Measurements from ENCODE around the gene KIF26B. TPM values are rescaled to one million over a fixed set of nuclear protein-coding genes. Genes with fewer than 3 reads are reported as not detected.

KIF26B gene
- total RNA-seq, 1 experiment from 2014 or later: 0.04 TPM

- TF ChIP-seq EZH2phosphoT487 (IDR thresholded peaks at IDR 0.05; ENCODE audit: borderline replicate concordance, low read length) (no peak), EZH2 (IDR thresholded peaks at IDR 0.05; ENCODE audit: low read length, unreplicated experiment) (no peak), CTCF (conservative IDR thresholded peaks at IDR 0.05; ENCODE audit: low read depth, low read length) (no peak)
- POLR2A ChIA-PET (ENCODE audit: unreplicated experiment): no interaction called here
- intact Hi-C loops (cut with micrococcal nuclease): no loop called here
- Histone ChIP-seq H3K27me3 (ENCODE audit: low read length) (peaks cover 16% of the 10 kb centered on the region), H3K79me2 (ENCODE audit: low read length) (no peaks in the 10 kb centered on the region), H2AFZ (ENCODE audit: low read length) (no peak overlapping the region), H3K4me1 (ENCODE audit: insufficient read depth, low read length) (no peaks in the 10 kb centered on the region), H3K27ac (ENCODE audit: low read length) (no peak overlapping the region), H3K36me3 (ENCODE audit: low read depth, low read length) (no peaks in the 10 kb centered on the region), H4K20me1 (ENCODE audit: low read length) (no peaks in the 10 kb centered on the region), H3K9me2 (replicated peaks; ENCODE audit: low read length) (no peaks in the 10 kb centered on the region), H3K9me3 (ENCODE audit: low read length) (peaks cover 22% of the 10 kb centered on the region; the same call in 1 of the 2 replicates), H3K4me2 (ENCODE audit: low read length) (no peak overlapping the region), H3K4me3 (ENCODE audit: low read length) (no peak overlapping the region), H3F3A (ENCODE audit: low read length, unreplicated experiment) (no peaks in the 10 kb centered on the region), H3K9ac (ENCODE audit: low read length) (no peak overlapping the region)
- CTCF ChIA-PET: no interaction called here
- ATAC-seq: no peak
- BruUV-seq (replicated peaks): no TSS peak
- DNase-seq: no peak
Measured at GRCh38 chr1:245211035-245211749, 56.4 kb downstream of the KIF26B start.

- Histone ChIP-seq H3K9ac (ENCODE audit: low read length) (no peak overlapping the region), H3F3A (ENCODE audit: low read length, unreplicated experiment) (no peaks in the 10 kb centered on the region), H3K36me3 (ENCODE audit: low read depth, low read length) (no peaks in the 10 kb centered on the region), H3K27me3 (ENCODE audit: low read length) (peaks cover 21% of the 10 kb centered on the region), H3K4me2 (ENCODE audit: low read length) (no peak overlapping the region), H2AFZ (ENCODE audit: low read length) (no peak overlapping the region), H3K4me3 (ENCODE audit: low read length) (no peak overlapping the region), H3K27ac (ENCODE audit: low read length) (no peak overlapping the region), H4K20me1 (ENCODE audit: low read length) (no peaks in the 10 kb centered on the region), H3K79me2 (ENCODE audit: low read length) (no peaks in the 10 kb centered on the region), H3K4me1 (ENCODE audit: insufficient read depth, low read length) (no peaks in the 10 kb centered on the region), H3K9me3 (ENCODE audit: low read length) (peaks cover 17% of the 10 kb centered on the region; the same call in 1 of the 2 replicates), H3K9me2 (replicated peaks; ENCODE audit: low read length) (no peaks in the 10 kb centered on the region)
- intact Hi-C loops (cut with micrococcal nuclease): no loop called here
- no peak for TF ChIP-seq EZH2phosphoT487 (IDR thresholded peaks at IDR 0.05; ENCODE audit: borderline replicate concordance, low read length)
- TF ChIP-seq CTCF (conservative IDR thresholded peaks at IDR 0.05; ENCODE audit: low read depth, low read length): no peak
- TF ChIP-seq EZH2 (IDR thresholded peaks at IDR 0.05; ENCODE audit: low read length, unreplicated experiment): no peak
- ATAC-seq (no peak), DNase-seq (no peak)
- CTCF ChIA-PET: no interaction called here
- BruUV-seq (replicated peaks): no TSS peak
- POLR2A ChIA-PET (ENCODE audit: unreplicated experiment): no interaction called here
Measured at GRCh38 chr1:245211761-245212160, 57.0 kb downstream of the KIF26B start.

- ATAC-seq (no peak), DNase-seq (no peak)
- Histone ChIP-seq H3K27me3 (ENCODE audit: low read length) (peaks cover 26% of the 10 kb centered on the region), H3K27ac (ENCODE audit: low read length) (no peak overlapping the region), H3F3A (ENCODE audit: low read length, unreplicated experiment) (no peaks in the 10 kb centered on the region), H3K9me3 (ENCODE audit: low read length) (peaks cover 12% of the 10 kb centered on the region; the same call in 1 of the 2 replicates), H3K4me3 (ENCODE audit: low read length) (no peak overlapping the region), H3K9ac (ENCODE audit: low read length) (no peak overlapping the region), H3K79me2 (ENCODE audit: low read length) (no peaks in the 10 kb centered on the region), H3K9me2 (replicated peaks; ENCODE audit: low read length) (no peaks in the 10 kb centered on the region), H3K4me2 (ENCODE audit: low read length) (no peak overlapping the region), H2AFZ (ENCODE audit: low read length) (no peak overlapping the region), H3K4me1 (ENCODE audit: insufficient read depth, low read length) (no peaks in the 10 kb centered on the region), H3K36me3 (ENCODE audit: low read depth, low read length) (no peaks in the 10 kb centered on the region), H4K20me1 (ENCODE audit: low read length) (no peaks in the 10 kb centered on the region)
- intact Hi-C loops (cut with micrococcal nuclease): no loop called here
- ChIA-PET CTCF (no interaction called here), POLR2A (ENCODE audit: unreplicated experiment) (no interaction called here)
- TF ChIP-seq EZH2phosphoT487 (IDR thresholded peaks at IDR 0.05; ENCODE audit: borderline replicate concordance, low read length) (no peak), EZH2 (IDR thresholded peaks at IDR 0.05; ENCODE audit: low read length, unreplicated experiment) (no peak), CTCF (conservative IDR thresholded peaks at IDR 0.05; ENCODE audit: low read depth, low read length) (no peak)
- no TSS peak for BruUV-seq (replicated peaks)
Measured at GRCh38 chr1:245212221-245212710, 57.5 kb downstream of the KIF26B start.
